OCI-LY1 (cell line): ENCODE results near the gene ETV5.

Experiments
- H2AFZ ChIP-seq: fragments of 200-600 bp; sonication (generic), shearing (Covaris generic); 2 replicates; pipeline ENCODE4 v1.6.0; 2014; ENCODE audit warnings: antibody characterized with exemption, mild to moderate bottlenecking, low read length
- H3F3A ChIP-seq: fragments of 200-600 bp; sonication (generic), shearing (Covaris generic); 2 replicates; pipeline ENCODE4 v1.6.0; 2014; ENCODE audit warnings: mild to moderate bottlenecking, antibody characterized with exemption, low read length, moderate library complexity; ENCODE audit not compliant: insufficient read depth
- H3K27ac ChIP-seq: fragments of 200-600 bp; sonication (generic); 2 replicates; pipeline ENCODE4 v1.5.1; 2014; ENCODE audit warnings: low read length, mixed run types, mild to moderate bottlenecking, low read depth; ENCODE audit not compliant: poor library complexity, severe bottlenecking
- H3K27me3 ChIP-seq: fragments of 200-600 bp; sonication (generic); 2 replicates; pipeline ENCODE4 v1.6.0; 2014; ENCODE audit warnings: antibody characterized with exemption, mild to moderate bottlenecking, low read length, moderate library complexity; ENCODE audit not compliant: insufficient read depth
- H3K36me3 ChIP-seq: fragments of 200-600 bp; sonication (generic); 2 replicates; pipeline ENCODE4 v1.6.1; 2014; ENCODE audit warnings: mild to moderate bottlenecking, antibody characterized with exemption, low read length, moderate library complexity, mixed read lengths; ENCODE audit not compliant: insufficient read depth
- H3K4me1 ChIP-seq: fragments of 200-600 bp; sonication (generic); 2 replicates; pipeline ENCODE4 v1.5.1; 2014; ENCODE audit warnings: mild to moderate bottlenecking, low read length, moderate library complexity; ENCODE audit not compliant: insufficient read depth, severe bottlenecking
- H3K4me2 ChIP-seq: fragments of 200-600 bp; sonication (generic), shearing (Covaris generic); 2 replicates; pipeline ENCODE4 v1.6.1; 2014; ENCODE audit warnings: low read length
- H3K4me3 ChIP-seq: fragments of 200-600 bp; sonication (generic); 2 replicates; pipeline ENCODE4 v1.5.1; 2014; ENCODE audit warnings: low read length, low read depth, mild to moderate bottlenecking, mixed read lengths; ENCODE audit not compliant: poor library complexity, severe bottlenecking
- H3K79me2 ChIP-seq: fragments of 200-600 bp; shearing (Covaris generic); 2 replicates; pipeline ENCODE4 v1.6.1; 2016; ENCODE audit warnings: mixed run types, low read length, mixed read lengths; ENCODE audit not compliant: insufficient read depth
- H3K9ac ChIP-seq: fragments of 200-600 bp; sonication (generic), shearing (Covaris generic); 2 replicates; pipeline ENCODE4 v1.6.1; 2014; ENCODE audit warnings: mild to moderate bottlenecking, low read length, mixed read lengths
- H3K9me2 ChIP-seq: fragments of 200-600 bp; sonication (generic), shearing (Covaris generic); 2 replicates; pipeline ENCODE4 v1.6.1; 2014; ENCODE audit warnings: low read depth, mild to moderate bottlenecking, low read length, mixed read lengths
- H3K9me3 ChIP-seq: fragments of 200-600 bp; shearing (Covaris generic); 2 replicates; pipeline ENCODE4 v1.6.1; 2014; ENCODE audit warnings: low read length, mixed read lengths
- H4K20me1 ChIP-seq: fragments of 200-600 bp; sonication (generic), shearing (Covaris generic); 2 replicates; pipeline ENCODE4 v1.6.0; 2016; ENCODE audit warnings: mild to moderate bottlenecking, low read length; ENCODE audit not compliant: insufficient read depth
- CTCF ChIP-seq: fragments of 200-600 bp; sonication (generic), shearing (Covaris generic); IDR thresholded peaks from 2 replicates; pipeline ENCODE4 v1.5.1; 2017; ENCODE audit warnings: mild to moderate bottlenecking, antibody characterized with exemption, low read length, moderate library complexity, mixed read lengths
- EZH2 ChIP-seq: fragments of 200-600 bp; sonication (generic), shearing (Covaris generic); IDR thresholded peaks from 2 replicates; pipeline ENCODE4 v1.8.0; 2017; ENCODE audit warnings: borderline replicate concordance, mixed run types, mild to moderate bottlenecking, antibody characterized with exemption, low read length, moderate library complexity, mixed read lengths

The ETV5 gene

GRCh38 chr3:186094696-186095425, 14.0 kb downstream of the ETV5 start:
- no peak; the same call in 1 of the 2 replicates for TF ChIP-seq CTCF
- TF ChIP-seq EZH2, result no peak
- H3K27ac ChIP-seq, result no peak overlapping the region
- no peak overlapping the region for H3K4me2 ChIP-seq
- H3K9ac ChIP-seq, result no peak overlapping the region
- no peaks in the 10 kb centered on the region for H3K36me3 ChIP-seq
- no peaks in the 10 kb centered on the region for H3K9me2 ChIP-seq
- no peaks in the 10 kb centered on the region for H3K79me2 ChIP-seq
- H3K4me1 ChIP-seq, result no peaks in the 10 kb centered on the region
- no peaks in the 10 kb centered on the region for H3K27me3 ChIP-seq
- H2AFZ ChIP-seq, result no peak overlapping the region
- no peaks in the 10 kb centered on the region for H4K20me1 ChIP-seq
- no peaks in the 10 kb centered on the region for H3K9me3 ChIP-seq
- no peaks in the 10 kb centered on the region for H3F3A ChIP-seq
- H3K4me3 ChIP-seq, result no peak overlapping the region

DNA sequence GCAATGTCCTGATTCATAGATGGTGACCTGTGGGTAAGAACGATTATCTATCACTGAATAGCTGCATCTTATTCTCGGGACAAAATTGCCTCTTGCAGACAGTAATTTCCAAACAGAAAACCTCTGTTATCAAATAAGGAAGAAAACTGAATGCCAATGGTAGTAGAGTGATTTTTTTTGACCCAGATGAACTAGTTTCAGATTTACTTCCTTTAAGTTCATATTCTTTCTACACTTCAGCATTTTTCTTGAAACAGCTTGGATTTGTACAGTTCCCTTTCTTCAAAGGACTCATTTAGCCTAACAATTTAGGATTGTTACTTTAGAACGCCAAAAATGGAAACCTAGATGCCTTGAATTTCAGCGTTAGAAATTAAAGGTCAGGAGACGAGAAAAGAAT, 14.6 kb downstream of the ETV5 start:
- H3K4me1 ChIP-seq, result no peaks in the 10 kb centered on the region
- H3K9ac ChIP-seq, result no peak overlapping the region
- no peak overlapping the region for H3K27ac ChIP-seq
- H3K36me3 ChIP-seq, result no peaks in the 10 kb centered on the region
- no peaks in the 10 kb centered on the region for H3K9me2 ChIP-seq
- H3K4me2 ChIP-seq, result no peak overlapping the region
- no peaks in the 10 kb centered on the region for H3F3A ChIP-seq
- H3K9me3 ChIP-seq, result no peaks in the 10 kb centered on the region
- no peak overlapping the region for H3K4me3 ChIP-seq
- no peaks in the 10 kb centered on the region for H3K27me3 ChIP-seq
- H2AFZ ChIP-seq, result no peak overlapping the region
- no peaks in the 10 kb centered on the region for H3K79me2 ChIP-seq
- H4K20me1 ChIP-seq, result no peaks in the 10 kb centered on the region
- TF ChIP-seq EZH2, result no peak
- TF ChIP-seq CTCF, result no peak

DNA sequence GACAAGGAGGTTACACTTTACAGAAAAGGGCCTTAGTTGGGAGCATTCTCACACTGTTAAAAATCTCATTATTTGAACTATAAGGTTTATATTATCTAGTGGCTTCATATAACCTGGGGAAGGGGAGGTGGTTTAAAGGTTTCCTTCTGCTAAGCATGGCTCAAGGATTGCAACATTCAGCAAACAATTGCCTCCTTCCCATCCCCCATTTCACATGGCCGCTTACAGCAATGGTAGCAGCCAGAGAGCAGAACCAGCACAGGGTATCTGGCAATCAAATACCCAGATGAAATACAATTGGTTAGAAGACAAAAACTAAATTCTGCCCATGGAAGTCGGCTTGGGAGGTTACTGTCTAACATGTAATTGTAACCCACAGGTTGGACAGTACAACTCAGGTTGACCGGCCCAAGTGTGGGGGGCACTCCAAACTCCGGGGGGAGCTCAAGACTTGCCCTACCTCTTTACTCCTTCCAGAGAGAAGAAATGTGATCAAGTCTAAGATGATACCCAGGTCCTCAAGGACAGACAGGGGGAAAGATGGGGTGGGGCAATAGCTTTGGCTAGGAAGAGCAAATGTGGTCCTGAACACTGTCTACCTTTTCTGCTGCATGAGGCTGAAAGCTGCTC, 15.5 kb downstream of the ETV5 start:
- no peaks in the 10 kb centered on the region for H3F3A ChIP-seq
- no peaks in the 10 kb centered on the region for H3K27me3 ChIP-seq
- no peaks in the 10 kb centered on the region for H3K4me1 ChIP-seq
- H3K27ac ChIP-seq, result no peak overlapping the region
- H4K20me1 ChIP-seq, result no peaks in the 10 kb centered on the region
- H3K9ac ChIP-seq, result no peak overlapping the region
- H3K9me3 ChIP-seq, result no peaks in the 10 kb centered on the region
- no peak for TF ChIP-seq EZH2
- TF ChIP-seq CTCF, result no peak
- H2AFZ ChIP-seq, result no peak overlapping the region
- no peak overlapping the region for H3K4me2 ChIP-seq
- H3K36me3 ChIP-seq, result no peaks in the 10 kb centered on the region
- H3K4me3 ChIP-seq, result no peak overlapping the region
- H3K9me2 ChIP-seq, result no peaks in the 10 kb centered on the region
- H3K79me2 ChIP-seq, result no peaks in the 10 kb centered on the region
